K562 (cell line): ENCODE results near the gene C19orf12. TPM values are rescaled to one million over a fixed set of nuclear protein-coding genes. Genes with fewer than 3 reads are reported as not detected.

Source experiments
- ATAC-seq: fragments of 200-7000 bp; cut with Tn5 transposase; 3 replicates; pipeline ENCODE4 v1.9.1; 2020; ENCODE audit warnings: moderate library complexity
- BruUV-seq: library from RNA; stranded (reverse); fragments of 400-500 nt; replicated peaks from 2 replicates; lab custom pipeline; 2021; lab: Mats Ljungman, UMichigan
- CTCF ChIA-PET: fragments of 300-600 bp; formaldehyde crosslinking; extraction: SDS; loops from one replicate; lab custom pipeline; 2021; ENCODE audit warnings: low intra/inter-chr PET ratio; lab: Yijun Ruan, JAX
- POLR2A ChIA-PET: fragments of 300-600, 350-650 bp; sonication (Branson Sonifier 250); formaldehyde crosslinking; extraction: SDS; loops from one replicate; lab custom pipeline; 2021; ENCODE audit warnings: antibody characterized with exemption, inconsistent platforms; lab: Yijun Ruan, JAX
- DNase-seq, 4 experiments: peaks; one replicate each; pipeline versions ENCODE4 v3.0.0 to v3.0.0-alpha.2; 2011 to 2018; ENCODE audit warnings: low spot score in 3 of 4, mixed read lengths in 3 of 4; ENCODE audit errors: extremely low read depth in 1 of 4
- FAIRE-seq: peaks from 2 replicates; lab custom pipeline; 2011; peaks lifted over from hg19 to GRCh38; lab: Jason Lieb, UNC
- H2AFZ ChIP-seq: 2 replicates; pipeline ENCODE4 v1.6.0; 2011; ENCODE audit warnings: low read depth, low read length, control low read depth, inconsistent platforms
- H3K27ac ChIP-seq: fragments of 200-600 bp; 3 replicates; pipeline ENCODE4 v1.8.0; 2011; ENCODE audit warnings: low read depth, mild to moderate bottlenecking, control low read depth, inconsistent platforms, low read length, moderate library complexity, mixed read lengths; ENCODE audit errors: extremely low read depth
- H3K27me3 ChIP-seq, 2 experiments: fragments of 300-600 bp in 1 of 2; 2 replicates in 1 of 2; 3 replicates in 1 of 2; pipeline versions ENCODE4 v1.6.0 to v1.8.0; 2011; ENCODE audit warnings: inconsistent platforms in 2 of 2, low read length in 2 of 2, mild to moderate bottlenecking in 1 of 2, mixed read lengths in 1 of 2, moderate library complexity in 1 of 2; ENCODE audit not compliant: control insufficient read depth in 2 of 2, insufficient read depth in 2 of 2
- H3K36me3 ChIP-seq: fragments of 300-600 bp; 3 replicates; pipeline ENCODE4 v1.8.0; 2011; ENCODE audit warnings: mild to moderate bottlenecking, low read length, inconsistent platforms; ENCODE audit not compliant: control insufficient read depth, insufficient read depth
- H3K4me1 ChIP-seq, 2 experiments: fragments of 200-600 bp in 1 of 2; replicated peaks in 1 of 2; 2 replicates in 1 of 2; 3 replicates in 1 of 2; pipeline versions ENCODE4 v1.5.1 to v1.8.0; 2011; ENCODE audit warnings: inconsistent platforms in 2 of 2, low read length in 2 of 2, mild to moderate bottlenecking in 1 of 2, mixed read lengths in 1 of 2, moderate library complexity in 1 of 2; ENCODE audit not compliant: control insufficient read depth in 2 of 2, insufficient read depth in 2 of 2
- H3K4me2 ChIP-seq: 2 replicates; pipeline ENCODE4 v1.6.1; 2011; ENCODE audit warnings: low read length, control low read depth, inconsistent platforms, mixed read lengths; ENCODE audit not compliant: insufficient read depth
- H3K4me3 ChIP-seq: fragments of 200-600 bp; sonication (generic), shearing (Covaris generic); 2 replicates; pipeline ENCODE4 v1.5.1; 2016; ENCODE audit warnings: control low read depth, inconsistent platforms
- H3K79me2 ChIP-seq: fragments of 200-600 bp; 3 replicates; pipeline ENCODE4 v1.8.0; 2011; ENCODE audit warnings: low read length, inconsistent platforms; ENCODE audit not compliant: control insufficient read depth, insufficient read depth
- H3K9ac ChIP-seq, 2 experiments: 2 replicates each; pipeline versions ENCODE4 v1.6.0 to v1.6.1; 2011; ENCODE audit warnings: low read depth in 2 of 2, low read length in 2 of 2, control low read depth in 1 of 2, inconsistent platforms in 1 of 2, mild to moderate bottlenecking in 1 of 2, mixed read lengths in 1 of 2; ENCODE audit not compliant: insufficient read depth in 1 of 2
- H3K9me1 ChIP-seq: one replicate; pipeline ENCODE4 v1.6.0; 2011; ENCODE audit warnings: inconsistent platforms, mild to moderate bottlenecking, low read length, moderate library complexity; ENCODE audit not compliant: control insufficient read depth, insufficient read depth
- H3K9me3 ChIP-seq: replicated peaks from 2 replicates; pipeline ENCODE4 v1.5.1; 2011; ENCODE audit warnings: low read depth, low read length, inconsistent platforms; ENCODE audit not compliant: control insufficient read depth, insufficient read depth
- H4K20me1 ChIP-seq: replicated peaks from 2 replicates; pipeline ENCODE4 v1.6.1; 2011; ENCODE audit warnings: low read length, inconsistent platforms, mixed read lengths; ENCODE audit not compliant: control insufficient read depth, insufficient read depth
- GTF2B ChIP-seq: IDR thresholded peaks from 2 replicates; pipeline ENCODE4 v1.6.1; 2011; ENCODE audit not compliant: insufficient read length; ENCODE audit errors: extremely low read depth
- MTA1 ChIP-seq: fragments of 450-650 bp; IDR thresholded peaks from 2 replicates; pipeline ENCODE4 v1.6.1; 2017; ENCODE audit warnings: borderline replicate concordance
- WGBS: fragments of 100-300 bp; shearing (Covaris generic); methylation state at CpG from one replicate; pipeline ENCODE4 v1.1.6; 2016; ENCODE audit warnings: low coverage, mixed read lengths; ENCODE audit not compliant: insufficient coverage; ENCODE audit errors: missing lambda C conversion rate; 5-methylcytosine and 5-hydroxymethylcytosine counted together
- in situ Hi-C: fragments of 300-500 bp; cut with MboI; formaldehyde crosslinking; loops from 4 replicates; pipeline ENCODE4 v1.15.0; 2018; ENCODE audit warnings: inconsistent platforms, mixed read lengths
- intact Hi-C: fragments of 100-400 bp; cut with micrococcal nuclease; formaldehyde crosslinking; loops from 2 replicates; pipeline ENCODE4 v1.14.2; 2022
- polyA plus RNA-seq, 8 experiments: library from polyadenylated mRNA; depleted of rRNA in 4 of 8; stranded (reverse) in 5 of 8; unstranded in 3 of 8; fragments of >200 nt; fragmentation: Nextera tagmentation in 2 of 8; fragmentation: Illumina TruSeq in 1 of 8; extraction: Ambion mirVana in 2 of 8; extraction: Trizol in 1 of 8; gene quantifications; 2 replicates each; pipeline versions ENCODE4 v1.2.1 to v1.2.3, GENCODE V29; 2011 to 2014; ENCODE audit warnings: inconsistent platforms in 1 of 8, missing spikeins in 1 of 8
- total RNA-seq, 7 experiments: library from RNA; depleted of rRNA in 6 of 7; stranded (reverse); fragments of >200 nt in 6 of 7; fragmentation: Illumina TruSeq in 2 of 7; extraction: Trizol in 2 of 7; gene quantifications; 2 replicates each; pipeline versions ENCODE4 v1.2.1 to v1.2.3, GENCODE V29; 2011 to 2021; ENCODE audit warnings: low replicate concordance in 1 of 7

C19orf12 gene
- total and polyA plus RNA-seq, 9 of the 15 experiments (the other 6 are each of a cell fraction or from before 2014, with no cell fraction given) = 1.9 to 14.5 (median 10.2) TPM

DNA sequence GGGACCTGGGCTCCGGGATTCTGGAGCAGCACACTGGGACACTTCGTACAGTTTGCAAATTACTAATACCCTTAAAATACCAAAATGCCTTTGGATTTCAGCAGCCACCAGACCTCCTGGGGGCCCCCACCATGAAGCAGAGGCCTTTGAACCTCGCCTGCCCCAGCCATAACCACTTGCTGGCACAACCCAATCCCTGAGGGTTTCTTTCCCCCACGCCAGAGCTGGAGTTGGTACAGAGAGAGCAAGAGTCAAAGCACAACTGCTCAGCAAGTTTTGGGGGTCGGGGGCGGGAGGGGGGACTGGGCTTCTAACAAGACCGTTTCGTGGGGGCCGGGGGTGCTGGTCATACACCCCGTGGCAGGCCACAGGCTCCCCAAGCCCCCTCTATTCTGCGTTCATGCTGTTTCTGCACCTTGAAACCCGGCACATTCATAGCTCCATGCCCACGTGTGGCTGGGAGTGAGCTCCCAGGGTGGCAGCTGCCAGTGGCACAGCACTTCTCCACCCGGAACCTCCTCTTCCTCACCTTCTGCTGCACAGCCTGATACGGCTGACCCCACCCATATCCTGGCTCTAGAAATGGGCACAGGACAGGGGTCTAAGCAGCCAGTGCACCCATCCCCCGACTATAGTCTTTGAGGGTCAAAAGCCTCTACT lies 32.7 kb downstream of the C19orf12 start:
- peaks cover 10 to 24% of the 10 kb centered on the region in 2 experiments; a peak in 4 of 5 replicates for H3K4me1 ChIP-seq
- no peak overlapping the region for H3K4me3 ChIP-seq
- TF ChIP-seq MTA1 (no peak), GTF2B (no peak)
- H3K9me1 ChIP-seq = no peaks in the 10 kb centered on the region
- CTCF ChIA-PET = no interaction called here
- no peaks in the 10 kb centered on the region for H3K9me3 ChIP-seq
- 45% methylated on average over 10 of the region's 16 CpGs for WGBS
- no peak overlapping the region for H3K9ac ChIP-seq
- DNase-seq (no peak), ATAC-seq (no peak), FAIRE-seq (no peak)
- H3K27me3 ChIP-seq = no peaks in the 10 kb centered on the region
- no peaks in the 10 kb centered on the region for H4K20me1 ChIP-seq
- in situ Hi-C loops = no loop called here
- no peak overlapping the region for H3K27ac ChIP-seq
- no peaks in the 10 kb centered on the region for H3K79me2 ChIP-seq
- H2AFZ ChIP-seq = no peak overlapping the region
- no peak overlapping the region for H3K4me2 ChIP-seq
- intact Hi-C loops = no loop called here
- H3K36me3 ChIP-seq = no peaks in the 10 kb centered on the region
- no TSS peak for BruUV-seq
- POLR2A ChIA-PET = interaction anchor here (0.5 to 1.6 kb wide), 2 partner anchors 10 to 17 kb away, joined by 3 to 13 read pairs; partner anchors contain the start of gene PLEKHF1
